Globus pallidus (tissue), 1 donor: ENCODE data around the gene TPGS1.
A peak's percentile ranks its signal among the peaks of the same experiment; 100 is the strongest.
"Not testable (repeated sequence)": the region's sequence is repeated elsewhere in the genome, so short reads cannot be mapped to it uniquely, and the experiment has no call there.

Experiments
- DNase-seq: peaks from one replicate; pipeline ENCODE4 v3.0.0-alpha.2; 2015; ENCODE audit warnings: low spot score

Gene TPGS1

GRCh38 chr19:478236-478903, 28.9 kb upstream of the TPGS1 start:
- no peak for DNase-seq

- DNase-seq, result no peak
Observed at GRCh38 chr19:478976-479375, 28.3 kb upstream of the TPGS1 start.

- DNase-seq, result peak; percentile 72
Observed at GRCh38 chr19:480016-480855, 27.1 kb upstream of the TPGS1 start.

DNA sequence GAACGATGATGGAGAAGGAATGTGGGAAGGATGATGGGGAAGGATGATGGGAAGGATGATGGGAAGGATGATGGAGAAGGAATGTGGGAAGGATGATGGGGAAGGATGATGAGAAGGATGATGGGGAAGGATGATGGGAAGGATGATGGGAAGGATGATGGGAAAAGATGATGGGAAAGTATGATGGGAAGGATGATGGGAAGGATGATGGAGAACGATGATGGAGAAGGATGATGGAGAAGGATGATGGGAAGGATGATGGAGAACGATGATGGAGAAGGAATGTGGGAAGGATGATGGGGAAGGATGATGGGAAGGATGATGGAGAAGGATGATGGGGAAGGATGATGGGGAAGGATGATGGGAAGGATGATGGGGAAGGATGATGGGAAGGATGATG, 26.2 kb upstream of the TPGS1 start:
- not testable (repeated sequence) for DNase-seq

- no peak for DNase-seq
Observed at GRCh38 chr19:482186-483041, 24.9 kb upstream of the TPGS1 start.

GRCh38 chr19:483332-484072, 23.8 kb upstream of the TPGS1 start:
- DNase-seq, result no peak

DNA sequence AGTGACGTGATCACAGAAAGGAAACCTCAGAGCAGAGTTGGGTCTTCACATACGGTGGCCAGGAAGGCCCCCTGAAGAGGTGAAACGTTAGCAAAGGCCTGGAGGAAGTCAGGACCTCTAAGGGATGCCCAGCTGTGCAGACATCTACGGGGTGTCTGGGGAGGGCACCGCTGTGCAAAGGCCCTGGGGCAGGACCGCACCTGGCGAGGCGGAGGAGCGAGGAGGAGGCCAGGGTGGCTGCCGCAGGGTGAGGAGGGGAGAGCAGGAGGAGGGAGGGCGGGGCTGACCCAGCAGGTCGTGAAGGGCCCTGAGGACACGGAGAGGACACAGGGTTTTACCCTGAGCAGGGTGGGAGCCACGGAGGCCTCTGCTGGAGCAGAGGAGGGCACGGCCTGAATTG, 22.8 kb upstream of the TPGS1 start:
- no peak for DNase-seq

DNA sequence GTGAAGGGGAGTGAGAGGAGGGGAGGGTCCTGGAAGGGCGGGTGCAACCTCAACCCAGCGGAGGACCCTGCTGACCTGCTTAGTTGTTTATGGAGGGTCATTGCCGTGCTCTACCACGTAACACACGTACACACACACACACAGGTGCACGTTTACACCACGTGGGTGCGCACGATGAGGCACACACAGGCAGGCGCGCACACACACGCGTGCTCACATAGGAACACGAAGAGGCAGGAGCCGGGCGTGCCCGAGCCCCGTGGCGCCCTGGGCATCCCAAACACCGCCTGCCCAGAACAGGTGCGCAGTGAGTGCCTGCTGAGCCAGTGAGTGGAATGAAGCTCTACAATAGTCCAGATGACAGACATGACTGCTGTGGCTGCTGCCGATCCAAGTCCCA, 22.2 kb upstream of the TPGS1 start:
- DNase-seq, result no peak

GRCh38 chr19:485583-486236, 21.6 kb upstream of the TPGS1 start:
- DNase-seq, result peak; percentile 96

- peak; percentile 93 for DNase-seq
Observed at GRCh38 chr19:488505-489417, 18.5 kb upstream of the TPGS1 start.

DNA sequence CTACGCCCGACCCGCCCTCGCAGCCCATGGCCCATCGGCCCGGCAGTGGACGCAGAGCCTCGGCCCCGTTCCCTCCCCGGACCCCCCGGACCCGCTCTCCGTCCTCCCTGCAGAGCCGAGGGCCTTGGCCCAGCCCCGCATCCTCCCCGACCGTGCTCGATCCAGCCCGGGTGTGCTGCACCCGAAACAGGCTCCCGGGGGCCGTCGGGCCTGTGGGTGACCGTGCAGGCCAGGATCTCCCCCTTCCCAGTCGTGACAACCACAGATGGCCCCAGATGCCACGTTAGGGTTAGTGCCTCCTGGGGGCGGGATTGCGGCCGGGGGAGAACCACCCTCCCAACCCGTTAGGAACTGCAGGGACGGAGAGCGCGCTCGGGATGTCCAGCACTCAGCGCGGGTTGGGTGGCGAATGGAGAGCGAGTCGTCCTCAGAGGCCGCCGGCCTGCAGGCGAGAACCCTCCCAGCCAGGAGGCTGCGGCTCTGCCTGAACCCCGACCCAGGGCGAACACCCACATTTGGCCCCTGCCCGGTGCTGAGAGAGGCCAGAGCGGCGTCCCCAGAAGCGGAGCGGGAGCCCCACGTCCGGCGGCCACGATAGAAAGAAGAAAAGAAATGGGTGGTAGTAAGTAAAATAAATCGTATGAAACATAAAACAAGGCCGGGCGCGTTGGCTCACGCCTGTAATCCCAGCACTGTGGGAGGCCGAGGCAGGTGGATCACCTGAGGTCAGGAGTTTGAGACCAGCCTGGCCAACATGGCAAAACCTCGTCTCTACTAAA, 17.7 kb upstream of the TPGS1 start:
- DNase-seq, result peak; percentile 50

DNA sequence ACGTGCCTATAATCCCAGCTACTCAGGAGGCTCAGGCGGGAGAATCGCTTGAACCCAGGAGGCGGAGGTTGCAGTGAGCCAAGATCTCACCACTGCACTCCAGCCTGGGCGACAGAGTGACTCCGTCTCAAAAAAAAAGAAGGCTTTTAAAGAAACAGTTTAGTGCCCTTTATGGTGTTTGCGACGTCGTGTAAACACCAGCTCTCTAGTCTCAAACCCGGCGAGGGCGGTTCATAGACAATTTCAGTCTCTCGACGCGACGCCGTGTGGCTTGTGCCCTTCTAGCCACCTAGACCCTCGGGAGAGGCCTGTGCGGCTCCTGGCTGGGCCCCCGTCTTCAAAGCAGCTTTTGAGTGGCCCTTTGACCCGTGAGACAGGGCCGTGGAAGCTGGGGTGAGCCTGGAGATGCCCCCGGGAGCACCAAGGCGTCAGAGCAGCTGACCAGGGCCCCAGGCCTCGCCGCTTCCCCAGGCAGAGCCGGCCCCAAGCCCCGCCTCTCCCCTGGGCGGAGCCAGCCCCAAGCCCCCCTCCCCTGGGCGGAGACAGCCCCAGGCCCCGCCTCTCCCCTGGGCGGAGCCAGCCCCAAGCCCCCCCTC, 16.1 kb upstream of the TPGS1 start:
- DNase-seq, result no peak

- DNase-seq, result no peak
Observed at GRCh38 chr19:492091-492531, 15.2 kb upstream of the TPGS1 start.

DNA sequence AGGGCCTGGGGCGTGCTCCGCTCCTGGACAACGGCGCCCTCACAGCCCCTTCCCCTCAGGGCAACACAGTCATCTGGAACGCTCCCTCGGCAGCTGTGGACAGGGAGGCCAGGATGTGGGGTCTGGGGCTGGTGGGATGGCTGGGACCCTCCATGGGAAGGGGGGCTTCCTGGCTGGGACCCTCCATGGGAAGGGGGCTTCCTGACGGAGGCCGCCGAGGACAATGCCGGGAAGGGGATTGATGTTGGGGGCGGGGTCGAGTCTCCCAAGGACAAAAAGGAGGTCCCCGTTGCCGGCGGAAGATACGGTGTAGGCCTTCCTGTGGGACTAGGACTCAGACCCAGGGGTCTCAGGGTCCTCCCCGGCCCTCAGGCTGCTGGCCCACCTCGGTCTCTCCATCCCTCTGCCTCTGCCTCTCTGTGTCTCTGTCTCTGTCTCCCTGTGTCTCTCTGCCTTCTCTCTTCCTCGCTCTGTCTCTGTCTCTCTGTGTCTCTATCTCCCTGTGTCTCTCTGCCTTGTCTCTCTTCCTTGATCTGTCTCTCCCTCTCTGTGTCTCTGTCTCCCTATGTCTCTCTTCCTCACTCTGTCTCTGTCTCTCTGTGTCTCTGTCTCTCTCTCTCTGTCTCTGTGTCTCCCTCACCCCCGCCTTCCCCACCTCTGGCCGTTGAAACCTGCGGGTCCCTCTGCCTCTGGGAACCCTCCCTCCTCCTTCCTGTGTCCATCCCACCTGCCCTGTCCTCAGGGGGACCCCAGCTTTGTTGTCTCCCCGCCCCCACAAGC, 13.7 kb upstream of the TPGS1 start:
- DNase-seq, result no peak

GRCh38 chr19:494171-495080, 12.9 kb upstream of the TPGS1 start:
- no peak for DNase-seq

DNA sequence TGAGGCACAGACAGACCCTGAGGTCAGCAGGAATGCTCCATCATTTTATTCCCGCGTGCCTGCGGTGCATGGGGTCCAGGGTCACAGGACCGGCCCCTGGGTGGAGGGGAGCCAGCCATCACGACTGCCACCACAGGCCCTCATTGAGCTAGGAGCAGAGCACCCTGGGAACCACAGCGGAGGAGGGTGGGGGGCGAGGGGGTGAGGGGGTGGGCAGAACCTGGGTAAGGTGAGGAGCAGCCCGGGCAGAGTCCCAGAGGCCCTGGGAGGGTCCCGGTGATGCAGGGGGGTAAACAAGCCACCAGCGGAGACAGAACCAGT, 12.3 kb upstream of the TPGS1 start:
- no peak for DNase-seq

- DNase-seq, result no peak
Observed at GRCh38 chr19:495402-496111, 11.7 kb upstream of the TPGS1 start.
